ENCODE measurements around the gene SYT6.
"Not testable (repeated sequence)": the region's sequence is repeated elsewhere in the genome, so short reads cannot be mapped to it uniquely, and the experiment has no call there.

The SYT6 gene

DNA sequence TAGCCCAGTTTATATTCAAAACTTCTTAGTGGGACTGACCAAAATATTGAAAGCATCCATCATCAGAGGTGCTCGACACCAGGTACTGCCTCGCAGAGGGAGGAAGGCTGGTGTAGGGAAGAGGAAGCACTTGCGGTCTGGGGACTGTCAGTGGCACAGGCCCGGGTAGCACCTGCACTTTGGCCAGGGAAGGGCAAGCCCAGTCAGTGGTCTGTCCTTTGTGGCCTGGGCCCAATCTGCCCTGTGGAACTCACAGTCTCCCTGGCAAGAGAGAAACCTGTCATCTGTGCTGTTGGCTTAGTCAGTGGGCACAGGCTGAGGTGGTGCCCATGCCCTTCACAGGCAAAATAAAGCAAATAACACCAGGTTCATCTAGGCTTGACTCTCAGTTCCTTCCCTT is 77.4 kb downstream of the SYT6 start:
- in situ Hi-C loops (cut with MboI; ENCODE audit: low sequenced_read_pairs), result no loop called here

GRCh38 chr1:114075546-114076242 is 78.0 kb downstream of the SYT6 start:
- in situ Hi-C loops (cut with MboI; ENCODE audit: low sequenced_read_pairs), result no loop called here

DNA sequence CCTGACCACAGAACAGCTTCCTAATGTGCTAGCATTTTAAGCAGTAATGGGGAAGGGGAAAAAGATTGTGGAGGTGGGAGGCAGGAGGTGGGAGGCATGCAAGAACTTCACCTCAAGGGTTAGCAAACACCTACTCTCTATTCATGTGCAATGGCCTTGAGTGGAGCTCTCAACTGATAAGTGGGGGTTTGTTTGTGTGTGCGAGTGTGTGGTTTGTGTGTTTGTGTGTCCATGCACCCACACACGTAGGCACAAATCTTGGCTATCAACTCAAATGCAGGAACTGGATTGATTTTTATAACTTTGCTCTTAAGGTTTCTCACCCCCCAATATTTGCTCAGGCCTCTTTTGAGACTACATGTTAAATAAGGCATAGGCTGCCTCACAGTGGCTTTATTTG is 78.6 kb downstream of the SYT6 start:
- in situ Hi-C loops (cut with MboI; ENCODE audit: low sequenced_read_pairs), result no loop called here

DNA sequence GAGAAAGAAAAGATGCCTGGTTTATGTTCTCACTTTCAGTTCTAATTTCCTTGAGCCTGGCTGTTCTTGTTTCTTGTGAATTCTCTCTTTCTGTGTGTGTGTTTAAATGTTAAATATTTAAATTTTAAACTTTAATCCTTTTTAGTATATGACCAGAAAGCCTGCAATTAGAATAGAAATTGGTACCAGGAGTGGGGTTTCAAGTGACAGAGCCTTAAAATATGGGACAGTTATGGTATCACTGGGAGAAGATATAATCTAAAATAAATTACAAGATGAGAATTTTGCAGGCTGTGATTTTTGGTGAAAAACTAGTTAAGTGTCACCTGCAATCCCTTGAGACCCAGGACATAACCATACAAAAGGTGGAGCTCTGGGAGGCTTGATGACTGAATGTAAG is 81.4 kb downstream of the SYT6 start:
- in situ Hi-C loops (cut with MboI; ENCODE audit: low sequenced_read_pairs), result no loop called here

DNA sequence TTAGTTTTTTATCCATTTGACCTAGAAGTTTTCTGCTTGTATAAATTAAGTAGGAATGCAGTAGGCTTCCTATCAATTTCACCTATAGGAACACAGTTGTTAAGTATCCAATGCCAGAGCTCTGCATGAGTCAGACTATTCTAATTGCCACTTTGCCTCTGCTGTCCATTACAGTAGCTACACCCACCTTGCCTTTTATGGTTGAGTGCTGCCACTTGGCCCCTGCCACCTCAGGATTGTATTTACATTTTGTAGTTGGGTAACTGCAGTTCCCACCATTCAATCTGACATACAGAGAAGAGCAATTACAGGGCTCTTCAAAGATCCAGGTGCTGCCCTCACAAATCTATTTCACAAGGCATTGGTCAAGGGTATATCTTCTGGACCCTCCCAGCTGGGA is 83.9 kb downstream of the SYT6 start:
- in situ Hi-C loops (cut with MboI; ENCODE audit: low sequenced_read_pairs), result not testable (repeated sequence)

DNA sequence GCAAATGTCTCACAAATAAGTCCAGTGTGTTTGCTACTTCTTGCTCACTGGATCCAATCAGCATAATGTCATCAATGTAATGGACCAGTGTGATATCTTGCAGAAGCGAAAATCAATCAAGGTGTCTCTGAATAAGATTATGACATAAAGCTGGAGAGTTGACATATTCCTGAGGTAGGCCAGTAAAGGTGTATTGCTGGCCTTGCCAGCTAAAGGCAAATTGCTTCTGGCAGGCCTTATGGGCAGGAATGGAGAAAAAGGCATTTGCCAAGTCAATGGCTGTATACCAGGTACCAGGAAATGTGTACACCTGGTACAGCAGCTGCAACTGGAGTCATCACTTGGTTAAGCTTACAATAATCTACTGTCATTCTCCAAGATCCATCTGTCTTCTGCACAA is 85.0 kb downstream of the SYT6 start:
- in situ Hi-C loops (cut with MboI; ENCODE audit: low sequenced_read_pairs), result not testable (repeated sequence)

- in situ Hi-C loops (cut with MboI; ENCODE audit: low sequenced_read_pairs), result not testable (repeated sequence)
Observed at GRCh38 chr1:114065671-114066070, 88.0 kb downstream of the SYT6 start.

DNA sequence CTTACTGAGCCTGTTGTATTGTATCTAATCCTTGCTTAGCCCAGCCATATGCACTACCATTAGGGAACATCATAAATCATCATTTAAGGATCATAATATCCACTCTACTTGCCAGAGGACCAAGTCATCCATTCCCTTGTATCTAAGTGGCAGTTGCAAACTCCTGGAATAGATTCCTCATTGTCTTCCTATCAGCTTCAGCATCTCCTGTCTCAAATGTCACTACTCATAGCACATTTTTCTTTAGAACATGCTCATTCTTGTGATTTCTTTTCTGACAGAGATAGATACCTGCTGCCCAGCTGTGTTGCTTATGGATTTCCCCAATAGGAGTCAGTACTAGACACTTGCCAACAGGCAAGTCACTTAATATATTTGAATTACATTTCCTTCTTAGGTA is 90.1 kb downstream of the SYT6 start:
- in situ Hi-C loops (cut with MboI; ENCODE audit: low sequenced_read_pairs), result no loop called here

GRCh38 chr1:114062477-114063099 is 91.1 kb downstream of the SYT6 start:
- in situ Hi-C loops (cut with MboI; ENCODE audit: low sequenced_read_pairs), result no loop called here

DNA sequence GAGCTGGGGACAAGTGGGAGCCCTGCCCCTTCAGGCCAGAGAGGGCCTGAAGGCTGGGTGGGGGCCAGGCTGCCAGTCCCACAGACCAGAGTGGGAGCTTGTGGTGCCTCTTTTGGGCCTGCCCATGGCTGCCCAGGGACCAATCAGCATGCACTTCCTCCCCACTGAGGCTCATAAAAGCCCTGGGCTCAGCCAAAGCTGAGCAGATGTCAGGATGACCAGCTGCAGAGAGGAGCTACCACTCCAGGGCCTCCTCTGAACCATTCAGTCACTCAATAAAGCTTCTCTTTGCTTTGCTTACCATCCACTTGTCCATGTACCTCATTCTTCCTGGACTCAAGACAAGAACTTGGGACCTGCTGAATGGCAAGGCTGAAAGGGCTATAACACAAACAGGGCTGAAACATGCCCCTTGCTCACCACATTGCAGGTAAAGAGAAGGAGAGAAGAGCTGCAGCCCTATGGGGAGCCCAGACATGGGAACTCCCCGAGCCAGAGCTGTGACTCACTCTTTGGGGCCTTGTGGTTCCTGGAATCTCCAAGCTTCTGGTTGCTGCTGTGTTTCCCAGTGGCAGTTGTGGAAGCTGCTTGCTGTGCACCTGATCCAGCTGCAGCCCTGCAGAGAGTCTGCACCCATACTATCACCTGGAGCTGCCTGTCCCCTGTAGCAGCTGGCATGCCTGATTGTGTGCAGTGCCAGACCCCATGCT is 92.4 kb downstream of the SYT6 start:
- in situ Hi-C loops (cut with MboI; ENCODE audit: low sequenced_read_pairs), result no loop called here

- in situ Hi-C loops (cut with MboI; ENCODE audit: low sequenced_read_pairs), result not testable (repeated sequence)
Observed at GRCh38 chr1:114058236-114058635, 95.4 kb downstream of the SYT6 start.

GRCh38 chr1:114054148-114054547 is 99.5 kb downstream of the SYT6 start:
- in situ Hi-C loops (cut with MboI; ENCODE audit: low sequenced_read_pairs), result no loop called here

DNA sequence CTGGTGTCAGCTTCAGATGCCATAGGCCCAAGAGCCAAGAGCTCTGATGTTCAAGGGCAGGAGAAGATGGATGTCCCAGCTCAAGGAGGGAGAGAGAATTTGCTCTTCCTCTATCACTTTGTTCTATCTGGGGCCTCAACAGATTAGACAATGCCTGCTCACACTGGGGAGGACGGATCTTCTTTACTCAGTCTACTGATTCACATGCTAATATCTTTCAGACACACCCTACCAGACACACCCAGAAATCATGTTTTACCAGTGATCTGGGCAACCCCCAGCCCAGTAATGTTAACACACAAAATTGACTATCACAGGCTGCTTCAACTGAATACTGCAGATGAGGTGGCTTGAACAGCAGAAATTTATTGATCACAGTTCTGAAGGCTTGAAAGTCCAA is 105.4 kb downstream of the SYT6 start:
- in situ Hi-C loops (cut with MboI; ENCODE audit: low sequenced_read_pairs), result no loop called here

DNA sequence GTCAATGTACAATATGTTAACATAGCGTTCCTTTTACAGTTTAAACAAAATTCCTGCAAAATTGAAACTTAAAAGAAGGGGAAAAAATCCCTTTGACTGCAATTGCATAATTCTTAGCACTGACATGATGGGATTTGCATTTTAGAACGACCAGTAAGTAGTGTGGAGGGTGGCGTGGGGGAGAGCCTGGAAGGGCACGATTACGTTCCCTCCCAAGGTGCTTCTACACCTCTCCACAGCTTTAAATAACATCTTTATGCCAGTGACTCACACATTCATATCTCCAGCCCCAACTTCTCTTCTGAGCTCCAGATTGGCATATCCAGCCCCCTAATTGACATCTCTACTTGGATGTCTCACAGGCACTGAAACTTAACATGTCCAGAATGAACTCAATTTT is 110.1 kb downstream of the SYT6 start:
- in situ Hi-C loops (cut with MboI; ENCODE audit: low sequenced_read_pairs), result no loop called here

DNA sequence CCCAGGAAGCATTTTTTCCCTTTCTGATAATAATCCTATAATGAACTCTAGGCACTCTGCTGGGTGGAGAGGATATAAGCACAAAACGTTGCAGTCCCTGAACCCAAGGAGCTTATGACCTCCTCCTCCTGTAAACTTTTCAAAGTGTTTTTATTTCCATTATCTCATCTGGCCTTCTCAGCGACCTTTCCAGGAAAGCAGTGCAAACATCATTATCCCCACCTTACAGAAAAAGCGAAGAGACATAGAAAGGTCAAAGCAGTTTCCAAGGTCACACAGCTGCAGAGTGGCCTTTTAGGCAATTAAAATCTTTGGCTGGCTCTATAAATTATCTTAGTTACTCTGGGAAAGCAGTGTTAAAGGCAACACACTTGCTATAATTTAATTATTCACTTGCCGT is 110.6 kb downstream of the SYT6 start:
- in situ Hi-C loops (cut with MboI; ENCODE audit: low sequenced_read_pairs), result no loop called here

- in situ Hi-C loops (cut with MboI; ENCODE audit: low sequenced_read_pairs), result no loop called here
Observed at GRCh38 chr1:114040273-114041015, 113.2 kb downstream of the SYT6 start.

Data from HL-60/S4 treated with phorbol 12-myristate 13-acetate at 8.2 ng/mL for 4 days and 3 days (cell line).